ENCODE data around the gene KRT4. TPM values are rescaled to one million over a fixed set of nuclear protein-coding genes. Genes with fewer than 3 reads are reported as not detected.

KRT4 gene
- total RNA-seq, 1 experiment from 2014 or later = not detected

- H4K20me1 ChIP-seq (ENCODE audit: control insufficient read depth, insufficient read depth, insufficient read length) = no peaks in the 10 kb centered on the region
- H3K9ac ChIP-seq (ENCODE audit: extremely low read depth, insufficient read length, low read length) = no peak overlapping the region
- no peak overlapping the region for H2BK12ac ChIP-seq (ENCODE audit: insufficient read length, low read depth, low read length)
- no peak for TF ChIP-seq CTCF (conservative IDR thresholded peaks at IDR 0.05)
- H3K27me3 ChIP-seq (ENCODE audit: insufficient read depth, low read length) = no peaks in the 10 kb centered on the region
- no peaks in the 10 kb centered on the region for H3K23me2 ChIP-seq (ENCODE audit: insufficient read length, low read depth, low read length, poor library complexity, severe bottlenecking)
- peaks cover 3% of the 10 kb centered on the region in 2 experiments; a peak in 2 of 4 replicates for H3K4me1 Mint-ChIP-seq
- no peaks in the 10 kb centered on the region for H3K9me3 Mint-ChIP-seq
- H3K9me3 ChIP-seq (ENCODE audit: control insufficient read depth, low read depth, low read length) = no peaks in the 10 kb centered on the region
- H3K36me3 Mint-ChIP-seq (ENCODE audit: insufficient read depth in 1 of 3, low read depth in 3 of 3) = no peaks in the 10 kb centered on the region
- H2BK15ac ChIP-seq (ENCODE audit: low read depth, low read length) = no peak overlapping the region
- H3K56ac ChIP-seq (ENCODE audit: insufficient read length, low read depth, low read length) = no peak overlapping the region
- no peak overlapping the region for H3K4me2 ChIP-seq (ENCODE audit: insufficient read depth, insufficient read length, low read length)
- no peak overlapping the region for H2BK5ac ChIP-seq (ENCODE audit: insufficient read length, low read length)
- no peak overlapping the region for H3K27ac Mint-ChIP-seq
- H3K79me1 ChIP-seq (ENCODE audit: insufficient read depth, low read depth, low read length, poor library complexity, severe bottlenecking) = no peaks in the 10 kb centered on the region
- H3K4ac ChIP-seq (ENCODE audit: low read depth, low read length) = no peak overlapping the region
- H3K18ac ChIP-seq (ENCODE audit: insufficient read length, low read depth, low read length) = no peak overlapping the region
- H2AK5ac ChIP-seq (ENCODE audit: insufficient read length, low read length) = no peak overlapping the region
- no CpG with 5 or more reads among the region's 9 CpGs for WGBS (ENCODE audit: extremely low coverage, insufficient read length, low lambda C conversion rate)
- H4K8ac ChIP-seq (replicated peaks; ENCODE audit: insufficient read length, low read depth, low read length) = no peak overlapping the region
- no peak overlapping the region for H4K5ac ChIP-seq (ENCODE audit: insufficient read length, low read depth, low read length)
- no peak overlapping the region for H2AFZ ChIP-seq (ENCODE audit: low read length)
- H2BK20ac ChIP-seq (ENCODE audit: low read depth, low read length, poor library complexity, severe bottlenecking) = no peak overlapping the region
- no peaks in the 10 kb centered on the region for H3K4me1 ChIP-seq (ENCODE audit: insufficient read depth, low read length)
- H3K79me2 ChIP-seq (ENCODE audit: insufficient read depth, low read length) = no peaks in the 10 kb centered on the region
- no peak overlapping the region for H3T11ph ChIP-seq (ENCODE audit: low read length)
- H4K91ac ChIP-seq (ENCODE audit: insufficient read length, low read depth, low read length) = no peak overlapping the region
- no peak overlapping the region for H3K27ac ChIP-seq (ENCODE audit: insufficient read length, low read depth, low read length)
- no peak overlapping the region for H3K23ac ChIP-seq (ENCODE audit: insufficient read length, low read depth, low read length)
- DNase-seq = no peak
- H2BK120ac ChIP-seq (ENCODE audit: low read depth, low read length, poor library complexity, severe bottlenecking) = no peak overlapping the region
- peaks cover 13% of the 10 kb centered on the region for H3K27me3 Mint-ChIP-seq (ENCODE audit: low read depth)
- H3K14ac ChIP-seq (ENCODE audit: insufficient read depth, low read length) = no peak overlapping the region; the same call in 1 of the 2 replicates
- no peak overlapping the region for H3K4me3 Mint-ChIP-seq
Measured at GRCh38 chr12:52811191-52812072, 2.5 kb downstream of the KRT4 start.

Measured in H9 (cell line).